Lung (tissue), 12 donors: ENCODE data around the gene ANXA10. TPM values are rescaled to one million over a fixed set of nuclear protein-coding genes. Genes with fewer than 3 reads are reported as not detected.
"Not testable (repeated sequence)": the region's sequence is repeated elsewhere in the genome, so short reads cannot be mapped to it uniquely, and the experiment has no call there.

Source experiments
- ATAC-seq: fragments of 200-7000 bp; cut with Tn5 transposase; one replicate; pipeline ENCODE4 v1.9.1; 2020; ENCODE audit warnings: moderate number of reproducible peaks; ENCODE audit not compliant: insufficient read depth, low FRiP score
- DNase-seq, 3 donors: peaks; one replicate each; pipeline ENCODE4 v3.0.0-alpha.2; 2013 to 2017
- H3K27ac ChIP-seq, 2 donors: one replicate each; pipeline ENCODE4 v1.5.1; 2013; ENCODE audit warnings: mild to moderate bottlenecking in 2 of 2, moderate library complexity in 2 of 2, control low read depth in 1 of 2, inconsistent platforms in 1 of 2, low read depth in 1 of 2, low read length in 1 of 2
- H3K27me3 ChIP-seq, 3 donors: one replicate each; pipeline ENCODE4 v1.5.1; 2013; ENCODE audit warnings: low read length in 2 of 3; ENCODE audit not compliant: control insufficient read depth in 3 of 3, insufficient read depth in 3 of 3
- H3K36me3 ChIP-seq, 4 donors: one replicate each; pipeline ENCODE4 v1.5.1; 2013; ENCODE audit warnings: low read length in 4 of 4, mild to moderate bottlenecking in 1 of 4, moderate library complexity in 1 of 4; ENCODE audit not compliant: control insufficient read depth in 4 of 4, insufficient read depth in 4 of 4
- H3K4me1 ChIP-seq, 5 donors: one replicate each; pipeline ENCODE4 v1.5.1; 2013; ENCODE audit warnings: low read length in 5 of 5, mild to moderate bottlenecking in 2 of 5, moderate library complexity in 1 of 5; ENCODE audit not compliant: control insufficient read depth in 5 of 5, insufficient read depth in 5 of 5
- H3K4me3 ChIP-seq: one replicate; pipeline ENCODE4 v1.5.1; 2013; ENCODE audit warnings: mild to moderate bottlenecking, control low read depth, moderate library complexity
- H3K9ac ChIP-seq, 2 donors: one replicate each; pipeline ENCODE4 v1.5.1; 2013; ENCODE audit warnings: low read length in 2 of 2, control low read depth in 1 of 2; ENCODE audit not compliant: insufficient read depth in 1 of 2
- H3K9me3 ChIP-seq, 4 donors: one replicate each; pipeline ENCODE4 v1.5.1; 2013; ENCODE audit warnings: low read length in 3 of 4, mild to moderate bottlenecking in 1 of 4, moderate library complexity in 1 of 4; ENCODE audit not compliant: control insufficient read depth in 4 of 4, insufficient read depth in 3 of 4
- WGBS, 2 donors: extraction: QIAGEN DNeasy Blood & Tissue Kit; methylation state at CpG; one replicate each; pipeline ENCODE4 v1.1.7; 2013; 5-methylcytosine and 5-hydroxymethylcytosine counted together
- polyA plus RNA-seq, 2 donors: library from polyadenylated mRNA; stranded (reverse); fragments of 200-250 nt; gene quantifications; one replicate each; pipeline ENCODE4 v1.2.1, GENCODE V29; 2013
- total RNA-seq, 2 donors: library from RNA; depleted of rRNA in 1 of 2; stranded (reverse); fragments of >200 nt in 1 of 2; gene quantifications; one replicate each; pipeline ENCODE4 v1.2.1, GENCODE V29; 2014 to 2021
- TF ChIP-seq, protein P1 (sequence below): IDR thresholded peaks from 2 replicates; pipeline ENCODE4 v1.5.1; 2012; ENCODE audit warnings: mild to moderate bottlenecking; ENCODE audit errors: control extremely low read depth, extremely low read depth
- donor health status: control.
- donor health status: control.
- donor health status: Bipolar disorder and iron deficiency.
- donor health status: healthy.
- donor health status: DM: yes; HTN: yes; CAD: no.

Gene ANXA10
- total and polyA plus RNA-seq, 4 donors: 0.64 TPM; not detected in 3

DNA sequence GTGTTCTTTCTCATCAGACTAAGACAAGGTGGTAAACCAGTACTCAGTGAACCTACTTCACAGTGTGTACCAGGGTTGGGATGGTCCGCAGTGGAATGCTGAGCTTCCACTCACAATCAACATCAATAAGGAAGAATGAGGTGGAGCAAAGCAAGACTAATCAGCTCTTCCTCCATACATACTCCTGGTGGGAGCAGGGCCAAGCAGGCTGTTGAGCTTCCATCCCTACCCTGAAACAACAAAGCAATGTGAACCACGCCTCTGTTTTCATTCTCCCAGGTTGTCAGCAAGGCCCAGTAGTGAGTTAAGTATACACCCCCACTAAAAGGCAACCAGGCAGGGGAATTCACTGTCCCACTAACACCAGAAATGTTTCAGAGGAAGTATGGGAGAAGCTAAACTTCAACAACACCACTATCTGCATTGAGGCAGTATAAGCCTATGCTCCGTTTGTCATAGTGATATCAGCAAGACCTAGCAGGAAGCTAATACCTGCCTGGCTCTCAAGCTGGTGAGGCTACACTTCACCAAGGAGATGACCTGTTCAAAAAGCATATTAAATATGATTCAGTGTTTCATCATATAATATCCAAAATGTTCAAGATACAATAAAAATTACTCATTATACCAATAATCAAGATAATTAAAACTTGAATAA, 116.7 kb downstream of the ANXA10 start:
- Histone ChIP-seq H3K4me3 (no peak overlapping the region), H3K27ac (no peak overlapping the region), H3K27me3 (no peaks in the 10 kb centered on the region), H3K36me3 (peaks cover 0 to 2% (median 0%) of the 10 kb centered on the region in 4 donors), H3K9ac (no peak overlapping the region), H3K4me1 (peaks cover 0 to 2% (median 0%) of the 10 kb centered on the region in 5 donors), H3K9me3 (peaks cover 0 to 4% (median 1%) of the 10 kb centered on the region in 4 donors)
- no peak for ATAC-seq
- WGBS, 2 donors: 86 to 89% methylated on average over 3 of the region's 3 CpGs
- TF ChIP-seq, protein P1, sequence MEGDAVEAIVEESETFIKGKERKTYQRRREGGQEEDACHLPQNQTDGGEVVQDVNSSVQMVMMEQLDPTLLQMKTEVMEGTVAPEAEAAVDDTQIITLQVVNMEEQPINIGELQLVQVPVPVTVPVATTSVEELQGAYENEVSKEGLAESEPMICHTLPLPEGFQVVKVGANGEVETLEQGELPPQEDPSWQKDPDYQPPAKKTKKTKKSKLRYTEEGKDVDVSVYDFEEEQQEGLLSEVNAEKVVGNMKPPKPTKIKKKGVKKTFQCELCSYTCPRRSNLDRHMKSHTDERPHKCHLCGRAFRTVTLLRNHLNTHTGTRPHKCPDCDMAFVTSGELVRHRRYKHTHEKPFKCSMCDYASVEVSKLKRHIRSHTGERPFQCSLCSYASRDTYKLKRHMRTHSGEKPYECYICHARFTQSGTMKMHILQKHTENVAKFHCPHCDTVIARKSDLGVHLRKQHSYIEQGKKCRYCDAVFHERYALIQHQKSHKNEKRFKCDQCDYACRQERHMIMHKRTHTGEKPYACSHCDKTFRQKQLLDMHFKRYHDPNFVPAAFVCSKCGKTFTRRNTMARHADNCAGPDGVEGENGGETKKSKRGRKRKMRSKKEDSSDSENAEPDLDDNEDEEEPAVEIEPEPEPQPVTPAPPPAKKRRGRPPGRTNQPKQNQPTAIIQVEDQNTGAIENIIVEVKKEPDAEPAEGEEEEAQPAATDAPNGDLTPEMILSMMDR: no peak
- DNase-seq: no peak

DNA sequence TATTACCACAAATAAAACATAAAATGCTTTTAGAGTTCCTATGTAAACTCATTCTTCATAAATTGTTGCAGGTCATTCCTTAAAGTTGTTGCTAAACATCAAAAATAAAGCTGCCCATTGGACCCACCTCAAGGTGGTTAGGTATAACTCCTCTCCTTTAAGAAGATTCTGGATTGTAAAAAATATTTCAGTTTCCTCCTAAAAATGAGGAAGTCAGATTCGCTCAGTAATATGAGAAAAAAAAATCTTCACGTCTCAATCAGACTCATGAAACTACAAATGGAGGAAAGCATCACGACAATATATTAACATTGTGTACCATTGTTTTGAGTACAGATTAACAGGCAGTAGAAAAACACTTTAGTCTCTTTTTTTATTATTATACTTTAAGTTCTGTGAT, 120.3 kb downstream of the ANXA10 start:
- peaks cover 0 to 6% (median 2%) of the 10 kb centered on the region in 4 donors for H3K9me3 ChIP-seq
- peaks cover 3 to 7% (median 5%) of the 10 kb centered on the region in 4 donors for H3K36me3 ChIP-seq
- no peaks in the 10 kb centered on the region for H3K27me3 ChIP-seq
- WGBS, 2 donors: 48 to 80% methylated on average over 3 of the region's 3 CpGs
- DNase-seq (no peak), ATAC-seq (no peak)
- H3K4me3 ChIP-seq: no peak overlapping the region
- no peak overlapping the region for H3K27ac ChIP-seq
- peaks cover 0 to 2% (median 0%) of the 10 kb centered on the region in 5 donors for H3K4me1 ChIP-seq
- no peak overlapping the region for H3K9ac ChIP-seq
- TF ChIP-seq, protein P1: no peak

- not testable (repeated sequence) for DNase-seq, H3K4me1 ChIP-seq, H3K9me3 ChIP-seq, H3K4me3 ChIP-seq, H3K9ac ChIP-seq, H3K27me3 ChIP-seq, ATAC-seq, H3K27ac ChIP-seq
- peaks cover 3 to 11% (median 8%) of the 10 kb centered on the region in 4 donors for H3K36me3 ChIP-seq
Observed at GRCh38 chr4:168213511-168213910, 121.2 kb downstream of the ANXA10 start.

GRCh38 chr4:168218645-168219044, 126.3 kb downstream of the ANXA10 start:
- TF ChIP-seq, protein P1: no peak
- peaks cover 0 to 6% (median under 1%) of the 10 kb centered on the region in 4 donors for H3K9me3 ChIP-seq
- WGBS, 2 donors: 94 to 100% methylated on average over 1 of the region's 1 CpG
- ATAC-seq: no peak
- no peaks in the 10 kb centered on the region for H3K4me1 ChIP-seq
- H3K27ac ChIP-seq: no peak overlapping the region
- no peaks in the 10 kb centered on the region for H3K27me3 ChIP-seq
- peaks cover 6 to 18% (median 10%) of the 10 kb centered on the region in 4 donors for H3K36me3 ChIP-seq
- H3K9ac ChIP-seq: no peak overlapping the region
- DNase-seq: no peak
- no peak overlapping the region for H3K4me3 ChIP-seq
